NT2/D1 (cell line): ENCODE data around the gene KIAA1217.
A peak's percentile ranks its signal among the peaks of the same experiment; 100 is the strongest.

Experiments
- DNase-seq: peaks from one replicate; pipeline ENCODE4 v3.0.0-alpha.2; 2011; ENCODE audit warnings: low read depth, low spot score
- H3K27me3 ChIP-seq: 2 replicates; pipeline ENCODE4 v1.6.0; 2011; ENCODE audit warnings: mild to moderate bottlenecking; ENCODE audit not compliant: insufficient read length, insufficient read depth
- H3K36me3 ChIP-seq: 2 replicates; pipeline ENCODE4 v1.6.1; 2011; ENCODE audit warnings: mild to moderate bottlenecking, low read length, mixed read lengths; ENCODE audit not compliant: insufficient read depth, insufficient read length
- H3K4me1 ChIP-seq: 2 replicates; pipeline ENCODE4 v1.5.1; 2011; ENCODE audit not compliant: insufficient read depth, insufficient read length
- H3K4me3 ChIP-seq: 2 replicates; pipeline ENCODE4 v1.5.1; 2011; ENCODE audit warnings: low read depth; ENCODE audit not compliant: insufficient read length
- H3K9ac ChIP-seq: 2 replicates; pipeline ENCODE4 v1.6.0; 2011; ENCODE audit warnings: low read depth; ENCODE audit not compliant: insufficient read length
- H3K9me3 ChIP-seq: 2 replicates; pipeline ENCODE4 v1.5.1; 2011; ENCODE audit warnings: mild to moderate bottlenecking, low read length; ENCODE audit not compliant: insufficient read depth
- SUZ12 ChIP-seq: IDR thresholded peaks from 2 replicates; pipeline ENCODE4 v1.6.1; 2011; ENCODE audit not compliant: insufficient read length, insufficient read depth; ENCODE audit errors: extremely low read depth
- YY1 ChIP-seq: IDR thresholded peaks from 2 replicates; pipeline ENCODE4 v1.6.1; 2011; ENCODE audit not compliant: insufficient read length, insufficient read depth
- ZNF274 ChIP-seq: IDR thresholded peaks from 2 replicates; pipeline ENCODE4 v1.6.1; 2011; ENCODE audit warnings: mild to moderate bottlenecking, low read depth, low read length

KIAA1217 gene

DNA sequence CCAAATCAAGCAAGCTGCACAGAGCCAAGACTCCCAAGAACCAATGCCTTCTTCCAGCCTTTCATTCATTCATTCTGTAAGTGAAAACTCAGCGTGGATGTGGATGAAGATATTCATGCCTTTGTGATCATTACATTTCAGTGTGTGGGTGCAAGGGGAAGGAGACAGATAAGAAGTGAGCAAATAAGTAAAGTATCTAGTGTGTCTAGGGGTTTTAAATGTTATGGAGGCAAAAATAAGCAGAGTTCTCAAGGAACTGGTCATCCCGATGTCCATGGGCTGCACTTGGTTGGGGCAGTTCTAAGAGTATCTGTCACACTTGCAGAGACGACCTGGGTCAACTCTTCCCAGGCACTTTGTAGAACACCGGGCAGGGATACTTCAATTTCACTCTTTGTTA lies 149.1 kb downstream of the KIAA1217 start:
- DNase-seq, result no peak
- H3K9ac ChIP-seq, result no peak overlapping the region
- no peak overlapping the region for H3K4me3 ChIP-seq

GRCh38 chr10:24360282-24361127 lies 151.6 kb downstream of the KIAA1217 start:
- Histone ChIP-seq H3K4me3 (no peak overlapping the region), H3K4me1 (peaks cover 4% of the 10 kb centered on the region), H3K9me3 (no peaks in the 10 kb centered on the region), H3K9ac (no peak overlapping the region), H3K36me3 (no peaks in the 10 kb centered on the region), H3K27me3 (no peaks in the 10 kb centered on the region)
- TF ChIP-seq SUZ12 (no peak), YY1 (no peak), ZNF274 (no peak)
- DNase-seq, result peak; percentile 33

More for the DNA sequence above, 149.1 kb downstream of the KIAA1217 start:
- H3K36me3 ChIP-seq, result no peaks in the 10 kb centered on the region
- H3K27me3 ChIP-seq, result no peaks in the 10 kb centered on the region
- no peaks in the 10 kb centered on the region for H3K9me3 ChIP-seq
- peaks cover 4% of the 10 kb centered on the region for H3K4me1 ChIP-seq
- no peak for TF ChIP-seq SUZ12
- no peak for TF ChIP-seq YY1
- no peak for TF ChIP-seq ZNF274

- H3K27me3 ChIP-seq, result no peaks in the 10 kb centered on the region
- H3K9ac ChIP-seq, result no peak overlapping the region
- no peak overlapping the region for H3K4me3 ChIP-seq
- no peak for DNase-seq
- no peaks in the 10 kb centered on the region for H3K4me1 ChIP-seq
- H3K36me3 ChIP-seq, result peaks cover 2% of the 10 kb centered on the region
- TF ChIP-seq SUZ12 (no peak), YY1 (no peak), ZNF274 (no peak)
- no peaks in the 10 kb centered on the region for H3K9me3 ChIP-seq
Measured at GRCh38 chr10:24363070-24363469, 154.1 kb downstream of the KIAA1217 start.

DNA sequence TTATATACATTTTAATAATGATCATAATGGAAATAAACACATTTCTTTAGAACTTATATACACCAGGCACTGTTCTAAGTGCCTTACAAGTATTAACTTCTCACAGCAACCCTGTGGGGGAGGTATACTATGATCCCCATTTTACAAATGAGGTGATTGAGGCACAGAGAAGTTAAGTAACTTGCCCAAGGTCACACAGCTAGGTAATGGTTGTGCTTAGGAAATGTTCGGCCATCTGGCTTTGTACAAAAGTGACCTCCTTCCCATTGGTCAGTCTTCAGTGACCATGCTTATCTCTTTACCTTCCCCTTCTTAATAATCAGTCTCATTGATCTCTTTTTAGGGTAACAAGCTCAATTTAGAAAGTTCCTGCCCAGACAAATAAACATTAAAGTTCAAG lies 158.8 kb downstream of the KIAA1217 start:
- DNase-seq, result no peak
- peaks cover 16% of the 10 kb centered on the region for H3K36me3 ChIP-seq
- peaks cover 4% of the 10 kb centered on the region for H3K4me1 ChIP-seq

DNA sequence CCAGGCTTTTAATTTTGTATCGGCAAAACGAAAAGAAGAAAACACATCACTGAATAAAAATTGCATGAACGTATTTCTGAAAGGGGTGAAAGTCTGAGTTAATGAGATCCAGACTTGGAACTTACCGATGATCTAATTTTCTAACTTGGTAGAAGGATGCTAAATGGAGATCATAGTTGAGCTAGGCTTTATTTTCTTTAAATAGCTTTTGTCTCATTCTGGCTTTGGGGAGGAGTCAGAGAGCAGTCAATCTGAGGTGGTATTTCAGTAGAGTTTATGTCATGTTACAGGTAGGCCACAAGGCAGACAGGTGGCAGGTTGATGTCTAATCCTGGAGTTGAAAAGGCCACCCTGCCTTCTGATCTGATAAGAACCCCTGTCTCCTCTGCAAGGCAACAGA lies 161.9 kb downstream of the KIAA1217 start:
- Histone ChIP-seq H3K9me3 (peaks cover 24% of the 10 kb centered on the region), H3K4me1 (peaks cover 4% of the 10 kb centered on the region), H3K27me3 (no peaks in the 10 kb centered on the region), H3K36me3 (peaks cover 34% of the 10 kb centered on the region), H3K9ac (no peak overlapping the region), H3K4me3 (no peak overlapping the region)
- no peak for TF ChIP-seq YY1
- DNase-seq, result no peak

More for the DNA sequence above, 158.8 kb downstream of the KIAA1217 start:
- Histone ChIP-seq H3K27me3 (no peaks in the 10 kb centered on the region), H3K4me3 (no peak overlapping the region), H3K9me3 (peaks cover 23% of the 10 kb centered on the region), H3K9ac (no peak overlapping the region)
- no peak for TF ChIP-seq ZNF274
- no peak for TF ChIP-seq SUZ12
- TF ChIP-seq YY1, result no peak

GRCh38 chr10:24371396-24371795 lies 162.5 kb downstream of the KIAA1217 start:
- TF ChIP-seq ZNF274 (no peak), YY1 (no peak), SUZ12 (no peak)

GRCh38 chr10:24374134-24374915 lies 165.4 kb downstream of the KIAA1217 start:
- Histone ChIP-seq H3K9me3 (peaks cover 24% of the 10 kb centered on the region), H3K9ac (no peak overlapping the region), H3K36me3 (peaks cover 22% of the 10 kb centered on the region), H3K27me3 (no peaks in the 10 kb centered on the region), H3K4me3 (no peak overlapping the region), H3K4me1 (peaks cover under 1% of the 10 kb centered on the region)
- TF ChIP-seq YY1, result no peak
- no peak for TF ChIP-seq ZNF274
- TF ChIP-seq SUZ12, result no peak
- DNase-seq, result no peak

More at GRCh38 chr10:24371396-24371795, 162.5 kb downstream of the KIAA1217 start:
- peaks cover 4% of the 10 kb centered on the region for H3K4me1 ChIP-seq
- no peak overlapping the region for H3K9ac ChIP-seq
- H3K36me3 ChIP-seq, result peaks cover 34% of the 10 kb centered on the region
- H3K9me3 ChIP-seq, result peaks cover 24% of the 10 kb centered on the region
- no peak overlapping the region for H3K4me3 ChIP-seq
- DNase-seq, result no peak
- no peaks in the 10 kb centered on the region for H3K27me3 ChIP-seq
